OCI-LY7 (cell line): ENCODE results near the gene CEP170B.
"Not testable (repeated sequence)": the region's sequence is repeated elsewhere in the genome, so short reads cannot be mapped to it uniquely, and the experiment has no call there.

Source experiments
- EZH2phosphoT487 ChIP-seq: fragments of 200-600 bp; sonication (generic); IDR thresholded peaks from 2 replicates; pipeline ENCODE4 v1.6.1; 2018; ENCODE audit warnings: low read depth, borderline replicate concordance, mild to moderate bottlenecking, mixed run types, antibody characterized with exemption, low read length, moderate library complexity, mixed read lengths
- TF ChIP-seq, protein P1 (sequence below): fragments of 200-600 bp; sonication (generic); conservative IDR thresholded peaks from 2 replicates; pipeline ENCODE4 v1.5.1; 2014; ENCODE audit warnings: mild to moderate bottlenecking, antibody characterized with exemption, low read length, moderate library complexity, mixed read lengths

GRCh38 chr14:104884381-104884780 is 19.3 kb downstream of the CEP170B start:
- TF ChIP-seq, protein P1, sequence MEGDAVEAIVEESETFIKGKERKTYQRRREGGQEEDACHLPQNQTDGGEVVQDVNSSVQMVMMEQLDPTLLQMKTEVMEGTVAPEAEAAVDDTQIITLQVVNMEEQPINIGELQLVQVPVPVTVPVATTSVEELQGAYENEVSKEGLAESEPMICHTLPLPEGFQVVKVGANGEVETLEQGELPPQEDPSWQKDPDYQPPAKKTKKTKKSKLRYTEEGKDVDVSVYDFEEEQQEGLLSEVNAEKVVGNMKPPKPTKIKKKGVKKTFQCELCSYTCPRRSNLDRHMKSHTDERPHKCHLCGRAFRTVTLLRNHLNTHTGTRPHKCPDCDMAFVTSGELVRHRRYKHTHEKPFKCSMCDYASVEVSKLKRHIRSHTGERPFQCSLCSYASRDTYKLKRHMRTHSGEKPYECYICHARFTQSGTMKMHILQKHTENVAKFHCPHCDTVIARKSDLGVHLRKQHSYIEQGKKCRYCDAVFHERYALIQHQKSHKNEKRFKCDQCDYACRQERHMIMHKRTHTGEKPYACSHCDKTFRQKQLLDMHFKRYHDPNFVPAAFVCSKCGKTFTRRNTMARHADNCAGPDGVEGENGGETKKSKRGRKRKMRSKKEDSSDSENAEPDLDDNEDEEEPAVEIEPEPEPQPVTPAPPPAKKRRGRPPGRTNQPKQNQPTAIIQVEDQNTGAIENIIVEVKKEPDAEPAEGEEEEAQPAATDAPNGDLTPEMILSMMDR = not testable (repeated sequence)
- TF ChIP-seq EZH2phosphoT487 = not testable (repeated sequence)
